WTC11 (cell line): ENCODE measurements around the gene ARAP2. TPM values are rescaled to one million over a fixed set of nuclear protein-coding genes. Genes with fewer than 3 reads are reported as not detected.

Experiments used
- ATAC-seq: fragments of 200-7000 bp; cut with Tn5 transposase; 2 replicates; pipeline ENCODE4 v1.10.0; 2021; ENCODE audit warnings: mild to moderate bottlenecking, moderate library complexity
- Bru-seq: library from RNA; stranded (reverse); fragments of 400-500 nt; gene quantifications from one replicate; lab custom pipeline; 2021; lab: Mats Ljungman, UMichigan
- CTCF ChIA-PET: fragments of 300-600 bp; sonication (Branson Sonifier 250); formaldehyde crosslinking; loops from one replicate; lab custom pipeline; 2021; ENCODE audit warnings: antibody characterized with exemption; lab: Charles Lee
- POLR2A ChIA-PET: fragments of 350-600 bp; sonication (Branson Sonifier 250); formaldehyde crosslinking; loops from one replicate; lab custom pipeline; 2021; ENCODE audit warnings: antibody characterized with exemption; lab: Charles Lee
- DNase-seq: peaks from one replicate; pipeline ENCODE4 v3.0.0; 2021; ENCODE audit warnings: low spot score
- H3K27ac Mint-ChIP-seq: 2 replicates; pipeline ENCODE4 v1.8.0; 2021; ENCODE audit warnings: mixed read lengths
- H3K27me3 Mint-ChIP-seq: 2 replicates; pipeline ENCODE4 v1.8.0; 2021; ENCODE audit warnings: low read depth, mild to moderate bottlenecking, moderate library complexity, mixed read lengths
- H3K36me3 Mint-ChIP-seq: 2 replicates; pipeline ENCODE4 v1.8.0; 2021; ENCODE audit warnings: mixed read lengths
- H3K4me1 Mint-ChIP-seq: 2 replicates; pipeline ENCODE4 v1.8.0; 2022; ENCODE audit warnings: mixed read lengths
- H3K4me3 Mint-ChIP-seq: 2 replicates; pipeline ENCODE4 v1.8.0; 2021; ENCODE audit warnings: mild to moderate bottlenecking, moderate library complexity, mixed read lengths
- H3K9me3 Mint-ChIP-seq: 2 replicates; pipeline ENCODE4 v1.8.0; 2021; ENCODE audit warnings: mixed read lengths
- AFF4 ChIP-seq: sonication (generic); formaldehyde crosslinking; IDR thresholded peaks from 2 replicates; pipeline ENCODE4 v1.8.1; 2023; ENCODE audit warnings: mild to moderate bottlenecking, missing genetic modification reagents, borderline replicate concordance
- ARID4B ChIP-seq: sonication (generic); formaldehyde crosslinking; IDR thresholded peaks from 2 replicates; pipeline ENCODE4 v1.8.0; 2023; ENCODE audit warnings: missing genetic modification reagents, mild to moderate bottlenecking, borderline replicate concordance
- HMGXB4 ChIP-seq: sonication (generic); formaldehyde crosslinking; IDR thresholded peaks from 2 replicates; pipeline ENCODE4 v1.8.1; 2023; ENCODE audit warnings: mild to moderate bottlenecking, moderate library complexity, missing genetic modification reagents
- NFE2L1 ChIP-seq: sonication (generic); formaldehyde crosslinking; IDR thresholded peaks from 2 replicates; pipeline ENCODE4 v1.8.1; 2023; ENCODE audit warnings: missing genetic modification reagents
- ZNF423 ChIP-seq: fragments of 250-450 bp; sonication (Bioruptor Pico); IDR thresholded peaks from 2 replicates; pipeline ENCODE4 v2.1.2; 2022; ENCODE audit warnings: mild to moderate bottlenecking, moderate library complexity
- ZNF425 ChIP-seq: fragments of 250-450 bp; sonication (Bioruptor Pico); conservative IDR thresholded peaks from 2 replicates; pipeline ENCODE4 v1.9.0; 2021; ENCODE audit warnings: mild to moderate bottlenecking
- long read RNA-seq, 3 experiments: library from RNA in 1 of 3; library from capped mRNA in 1 of 3; library from polyadenylated mRNA in 1 of 3; unstranded in 2 of 3; stranded (forward) in 1 of 3; transcript quantifications; one replicate each; pipeline ENCODE4 v2.0.0, GENCODE V29; 2021
- total RNA-seq: library from RNA; stranded (reverse); gene quantifications from 3 replicates; pipeline ENCODE4 v1.2.3, GENCODE V29; 2021
- TF ChIP-seq, protein P1 (sequence below): sonication (generic); formaldehyde crosslinking; IDR thresholded peaks from 2 replicates; pipeline ENCODE4 v1.8.1; 2023; ENCODE audit warnings: mild to moderate bottlenecking, missing genetic modification reagents, moderate library complexity

ARAP2 gene
- total RNA-seq (1.0 to 2.4 TPM (median 1.5 TPM) in 3 replicates), Bru-seq, nascent RNA (percentile 30 among the genes with signal in this experiment)
- long read RNA-seq, experiment 1, partial matches to known transcripts: 1 of 2 reads
- long read RNA-seq, experiment 1, other reads (novel, unspliced or antisense): 1 of 2 reads
- long read RNA-seq, experiment 2: 0 reads
- long read RNA-seq, experiment 3: 0 reads

GRCh38 chr4:36244257-36245082 lies at the start of gene ARAP2:
TSS of gene ARAP2 (minus strand) at chr4:36244514. CDS start at chr4:36229486, 15,028 bp downstream.
- peaks cover 11% of the 10 kb centered on the region for H3K4me1 Mint-ChIP-seq
- H3K27me3 Mint-ChIP-seq: peaks cover 40% of the 10 kb centered on the region
- TF ChIP-seq ZNF423 (CRISPR knock-in tag) (peak; percentile 67), HMGXB4 (CRISPR knock-in tag) (peak; percentile 36; the same call in 1 of the 2 replicates), ZNF425 (CRISPR knock-in tag) (no peak)
- CTCF ChIA-PET: interaction anchor here (0.5 to 2.1 kb wide), 11 partner anchors 9 to 1730 kb away, joined by 3 to 7 read pairs (median 4); no protein-coding TSS in a partner anchor
- H3K9me3 Mint-ChIP-seq: no peaks in the 10 kb centered on the region
- ATAC-seq (peak; percentile 86), DNase-seq (peak; percentile 51)
- peak within 1 kb of the TSS; percentile 82 for H3K4me3 Mint-ChIP-seq
- POLR2A ChIA-PET: interaction anchor here (0.6 to 0.8 kb wide), 5 partner anchors 11 to 242 kb away, joined by 3 to 10 read pairs (median 3); no protein-coding TSS in a partner anchor
- no peaks in the 10 kb centered on the region for H3K36me3 Mint-ChIP-seq
- no peak within 1 kb of the TSS for H3K27ac Mint-ChIP-seq

DNA sequence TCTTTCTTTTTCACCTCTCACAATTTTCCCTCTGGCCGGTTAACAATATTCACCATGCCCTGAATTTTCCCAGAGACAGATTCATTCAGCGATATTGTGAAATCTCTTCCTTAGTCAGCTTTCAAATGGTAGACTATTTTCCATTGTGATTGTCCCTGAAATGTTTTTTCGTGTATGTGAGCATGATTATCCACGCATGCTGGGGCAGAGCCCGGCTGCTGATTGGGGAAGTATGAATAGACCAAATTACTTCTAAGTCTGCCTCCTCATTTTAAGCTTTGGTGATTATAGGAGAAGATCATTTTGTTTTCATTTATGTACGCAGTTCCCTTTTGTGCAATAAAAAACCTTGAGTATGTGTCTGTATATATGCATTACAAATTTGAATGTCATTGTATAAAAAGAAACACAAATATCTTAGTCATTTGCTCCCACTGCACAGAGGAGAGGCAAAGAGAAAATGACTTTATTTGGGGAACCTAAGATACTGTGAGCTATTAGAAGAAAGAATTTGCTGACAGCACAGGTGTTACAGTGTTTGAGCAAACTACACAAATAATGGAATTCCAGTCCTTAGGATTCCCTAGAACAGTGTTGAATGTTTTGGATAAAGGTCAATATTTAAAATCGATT lies 48.4 kb upstream of the ARAP2 start:
- H3K9me3 Mint-ChIP-seq: no peaks in the 10 kb centered on the region
- no peak overlapping the region for H3K27ac Mint-ChIP-seq
- no peak overlapping the region for H3K4me3 Mint-ChIP-seq
- CTCF ChIA-PET: no interaction called here
- H3K4me1 Mint-ChIP-seq: peaks cover 13% of the 10 kb centered on the region
- POLR2A ChIA-PET: no interaction called here
- DNase-seq (no peak), ATAC-seq (no peak)
- no peaks in the 10 kb centered on the region for H3K27me3 Mint-ChIP-seq
- TF ChIP-seq ARID4B: no peak
- no peaks in the 10 kb centered on the region for H3K36me3 Mint-ChIP-seq

DNA sequence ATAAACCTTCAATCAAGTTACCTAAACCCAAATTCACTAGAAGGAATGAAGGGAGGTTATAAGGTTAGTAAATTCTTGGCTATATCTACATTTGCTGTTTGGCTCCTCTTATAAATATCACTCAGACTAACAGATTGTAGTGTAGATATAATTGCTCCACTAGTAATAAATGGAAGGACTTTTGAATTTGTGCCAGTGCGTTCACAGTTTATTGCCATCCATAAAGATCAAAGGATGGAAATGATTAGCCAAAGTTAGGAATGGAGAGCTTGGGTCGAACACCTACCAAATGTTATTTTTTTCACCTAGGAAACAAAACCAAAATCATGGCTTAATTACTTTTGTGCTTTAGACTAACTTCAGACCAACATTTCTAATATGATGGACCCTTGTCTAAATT lies 46.3 kb upstream of the ARAP2 start:
- TF ChIP-seq AFF4 (no peak), NFE2L1 (CRISPR knock-in tag) (no peak)
- TF ChIP-seq, protein P1, sequence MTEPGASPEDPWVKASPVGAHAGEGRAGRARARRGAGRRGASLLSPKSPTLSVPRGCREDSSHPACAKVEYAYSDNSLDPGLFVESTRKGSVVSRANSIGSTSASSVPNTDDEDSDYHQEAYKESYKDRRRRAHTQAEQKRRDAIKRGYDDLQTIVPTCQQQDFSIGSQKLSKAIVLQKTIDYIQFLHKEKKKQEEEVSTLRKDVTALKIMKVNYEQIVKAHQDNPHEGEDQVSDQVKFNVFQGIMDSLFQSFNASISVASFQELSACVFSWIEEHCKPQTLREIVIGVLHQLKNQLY (CRISPR knock-in tag): no peak
- Mint-ChIP-seq H3K27ac (no peak overlapping the region), H3K4me3 (no peak overlapping the region), H3K9me3 (no peaks in the 10 kb centered on the region), H3K27me3 (no peaks in the 10 kb centered on the region), H3K36me3 (no peaks in the 10 kb centered on the region), H3K4me1 (peaks cover 13% of the 10 kb centered on the region)
- CTCF ChIA-PET: no interaction called here
- ATAC-seq: no peak
- POLR2A ChIA-PET: no interaction called here
- DNase-seq: no peak
